ENCODE data around the gene CCDC68. TPM values are rescaled to one million over a fixed set of nuclear protein-coding genes. Genes with fewer than 3 reads are reported as not detected.

CCDC68 gene
- total and polyA plus RNA-seq, 7 donors, result 1.0 to 2.0 (median 1.6) TPM

GRCh38 chr18:54923339-54923956 is 35.8 kb downstream of the CCDC68 start:
- Histone ChIP-seq H3K9me3 (no peaks in the 10 kb centered on the region), H3K36me3 (ENCODE audit: insufficient read depth in 1 of 2, low read depth in 1 of 2) (no peaks in the 10 kb centered on the region), H3K4me3 (no peak overlapping the region), H3K27me3 (ENCODE audit: insufficient read depth in 3 of 3, low read length in 2 of 3) (no peaks in the 10 kb centered on the region), H3K27ac (no peak overlapping the region), H3K4me1 (no peaks in the 10 kb centered on the region)
- TF ChIP-seq CTCF (IDR thresholded peaks at IDR 0.05), result no peak
- intact Hi-C loops (cut with DNase I), result no loop called here
- DNase-seq (no peak), ATAC-seq (no peak)
- 78 to 81% (median 78%) methylated on average over 4 of the region's 4 CpGs for WGBS, 3 donors

DNA sequence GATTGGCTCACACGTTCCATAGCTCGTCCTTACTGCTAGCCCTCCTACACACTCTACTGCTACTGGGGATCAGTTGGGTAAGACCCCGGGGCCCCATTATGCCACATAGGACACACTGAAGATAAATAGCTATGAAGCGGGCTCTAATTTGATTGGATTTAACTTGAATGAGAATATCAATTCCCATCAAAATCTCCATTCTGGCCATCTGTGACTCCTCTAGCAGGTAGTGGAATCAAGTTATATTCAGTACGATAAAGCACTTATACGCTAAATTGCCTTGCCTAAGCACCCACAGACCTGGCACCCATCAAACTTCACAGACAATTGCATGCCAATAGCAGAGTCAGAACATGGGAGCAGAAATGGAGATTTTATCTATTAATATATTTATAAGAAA is 39.8 kb downstream of the CCDC68 start:
- TF ChIP-seq CTCF (IDR thresholded peaks at IDR 0.05), result no peak
- Histone ChIP-seq H3K27ac (no peak overlapping the region), H3K4me1 (no peaks in the 10 kb centered on the region), H3K27me3 (ENCODE audit: insufficient read depth in 3 of 3, low read length in 2 of 3) (no peaks in the 10 kb centered on the region), H3K9me3 (no peaks in the 10 kb centered on the region), H3K36me3 (ENCODE audit: insufficient read depth in 1 of 2, low read depth in 1 of 2) (no peaks in the 10 kb centered on the region), H3K4me3 (no peak overlapping the region)
- WGBS, 3 donors, result 88 to 92% (median 89%) methylated on average over 6 of the region's 6 CpGs
- no peak for ATAC-seq
- no peak for DNase-seq
- intact Hi-C loops (cut with DNase I), result no loop called here

DNA sequence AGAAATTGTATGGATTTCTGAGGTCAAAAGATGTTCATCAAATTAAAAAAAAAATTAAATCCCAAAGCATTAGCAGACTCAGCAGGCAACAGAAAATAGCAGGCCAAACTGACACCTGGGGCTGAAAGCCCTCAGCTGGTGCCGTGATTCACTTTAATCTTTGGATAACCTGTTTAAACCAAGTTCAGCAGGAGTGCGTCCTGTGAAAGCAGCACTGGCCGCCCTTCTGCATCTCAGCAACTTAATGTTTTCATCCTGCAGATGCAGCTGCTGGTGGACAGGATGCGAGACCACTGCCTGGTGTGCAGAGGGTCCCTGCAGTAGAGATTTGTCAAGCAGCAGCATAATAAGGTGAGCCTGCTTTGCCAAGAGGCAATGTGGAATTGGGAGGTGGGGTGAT is 41.2 kb downstream of the CCDC68 start:
- Histone ChIP-seq H3K27ac (no peak overlapping the region), H3K4me3 (no peak overlapping the region), H3K4me1 (no peaks in the 10 kb centered on the region), H3K27me3 (ENCODE audit: insufficient read depth in 3 of 3, low read length in 2 of 3) (no peaks in the 10 kb centered on the region), H3K36me3 (ENCODE audit: insufficient read depth in 1 of 2, low read depth in 1 of 2) (no peaks in the 10 kb centered on the region), H3K9me3 (no peaks in the 10 kb centered on the region)
- intact Hi-C loops (cut with DNase I), result no loop called here
- ATAC-seq (no peak), DNase-seq (no peak)
- TF ChIP-seq CTCF (IDR thresholded peaks at IDR 0.05), result no peak
- WGBS, 3 donors, result 68 to 69% (median 68%) methylated on average over 4 of the region's 4 CpGs

GRCh38 chr18:54916507-54916906 is 42.8 kb downstream of the CCDC68 start:
- Histone ChIP-seq H3K27me3 (ENCODE audit: insufficient read depth in 3 of 3, low read length in 2 of 3) (no peaks in the 10 kb centered on the region), H3K4me1 (no peaks in the 10 kb centered on the region), H3K4me3 (no peak overlapping the region), H3K36me3 (ENCODE audit: insufficient read depth in 1 of 2, low read depth in 1 of 2) (no peaks in the 10 kb centered on the region), H3K27ac (no peak overlapping the region), H3K9me3 (no peaks in the 10 kb centered on the region)
- TF ChIP-seq CTCF (IDR thresholded peaks at IDR 0.05), result no peak
- 83 to 93% (median 88%) methylated on average over 3 of the region's 3 CpGs for WGBS, 3 donors
- no peak for DNase-seq
- intact Hi-C loops (cut with DNase I), result no loop called here
- ATAC-seq, result no peak

DNA sequence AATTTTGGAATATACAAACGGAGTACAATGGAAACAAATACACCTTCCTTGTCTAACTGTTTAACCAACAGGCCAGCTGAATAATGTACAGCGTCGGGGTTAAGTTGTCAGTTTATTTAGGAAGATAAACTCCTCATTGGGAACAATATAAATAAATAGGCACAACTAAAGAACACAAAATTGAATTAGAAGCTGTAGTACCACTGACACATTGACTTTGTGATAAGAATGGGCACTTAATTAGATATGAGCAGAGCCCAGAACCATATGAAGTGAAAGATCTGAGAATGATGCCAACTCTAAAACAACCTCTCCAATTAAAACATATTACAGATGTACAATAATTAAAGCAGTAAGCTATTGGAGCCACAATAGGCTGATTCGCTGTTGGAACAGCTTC is 44.4 kb downstream of the CCDC68 start:
- H3K9me3 ChIP-seq, result no peaks in the 10 kb centered on the region
- no peak for DNase-seq
- no peak overlapping the region for H3K27ac ChIP-seq
- H3K27me3 ChIP-seq (ENCODE audit: insufficient read depth in 3 of 3, low read length in 2 of 3), result no peaks in the 10 kb centered on the region
- no peaks in the 10 kb centered on the region for H3K4me1 ChIP-seq
- intact Hi-C loops (cut with DNase I), result no loop called here
- H3K4me3 ChIP-seq, result no peak overlapping the region
- WGBS, 3 donors, result 89 to 92% (median 91%) methylated on average over 4 of the region's 4 CpGs
- TF ChIP-seq CTCF (IDR thresholded peaks at IDR 0.05), result no peak
- no peak for ATAC-seq
- H3K36me3 ChIP-seq (ENCODE audit: insufficient read depth in 1 of 2, low read depth in 1 of 2), result no peaks in the 10 kb centered on the region

Data from psoas muscle (tissue), 8 donors.